HG02981 (cell line): ENCODE data around the gene TCF7L1.
A peak's percentile ranks its signal among the peaks of the same experiment; 100 is the strongest.

Source experiments
- ATAC-seq: cut with Tn5 transposase; IDR thresholded peaks from one replicate; pipeline ENCODE4 v1.9.1; 2021; ENCODE audit warnings: mild to moderate bottlenecking, moderate library complexity; ENCODE audit not compliant: unreplicated experiment

Gene TCF7L1

DNA sequence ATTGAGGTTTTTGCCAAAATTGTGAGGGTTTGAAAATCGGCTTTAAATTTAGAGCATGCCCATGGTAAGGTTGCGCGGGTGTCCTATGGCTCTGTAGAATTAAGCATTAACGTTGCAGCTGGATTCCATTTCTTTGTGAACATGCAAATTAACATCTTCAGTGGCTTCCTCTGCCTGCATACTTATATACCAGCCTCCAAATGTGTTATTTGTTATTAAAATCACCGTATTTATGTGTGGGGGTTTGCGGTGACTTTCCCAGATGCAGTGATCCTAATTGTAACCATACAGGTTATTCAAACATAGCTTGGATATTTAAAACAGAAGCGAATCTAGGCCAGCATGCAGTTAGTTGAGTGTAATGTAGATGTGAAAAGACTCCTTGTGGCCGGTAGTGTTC is 114.4 kb downstream of the TCF7L1 start:
- ATAC-seq = no peak

DNA sequence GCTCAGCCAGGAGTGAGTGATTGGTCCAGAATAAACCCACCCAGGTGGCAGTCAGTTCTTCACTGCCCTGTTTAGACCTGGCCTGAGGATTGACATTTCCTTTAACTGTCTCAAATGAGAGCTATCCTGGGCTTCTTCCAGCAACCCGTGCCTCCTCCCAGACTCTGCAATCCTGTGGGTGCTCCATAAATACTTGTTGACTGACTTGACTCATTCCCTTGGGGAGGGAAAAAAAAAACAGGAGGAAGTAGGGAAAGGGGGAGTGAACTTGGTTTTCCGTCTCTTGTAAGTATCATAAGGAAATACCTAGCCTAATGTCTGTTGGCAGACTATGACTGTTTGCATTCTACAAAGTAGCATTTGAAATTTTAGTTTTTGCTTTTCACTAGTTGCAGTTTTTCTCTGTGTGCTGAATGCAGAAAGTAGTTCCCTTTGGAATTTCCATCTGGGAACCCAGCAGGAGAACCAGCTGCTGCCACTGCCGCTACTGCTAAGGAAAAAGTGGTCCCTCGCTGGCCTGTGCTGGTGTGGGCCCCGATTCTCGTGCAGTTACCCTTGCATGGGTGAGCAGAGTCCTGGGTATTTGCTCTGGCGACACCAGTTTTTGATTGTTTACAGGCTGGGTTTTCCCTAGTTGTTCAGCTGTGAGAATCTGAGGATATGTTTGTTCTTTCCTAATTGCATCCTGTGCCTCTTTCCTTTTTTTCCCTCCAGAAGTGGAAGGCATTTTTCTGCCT is 115.7 kb downstream of the TCF7L1 start:
- ATAC-seq = no peak

DNA sequence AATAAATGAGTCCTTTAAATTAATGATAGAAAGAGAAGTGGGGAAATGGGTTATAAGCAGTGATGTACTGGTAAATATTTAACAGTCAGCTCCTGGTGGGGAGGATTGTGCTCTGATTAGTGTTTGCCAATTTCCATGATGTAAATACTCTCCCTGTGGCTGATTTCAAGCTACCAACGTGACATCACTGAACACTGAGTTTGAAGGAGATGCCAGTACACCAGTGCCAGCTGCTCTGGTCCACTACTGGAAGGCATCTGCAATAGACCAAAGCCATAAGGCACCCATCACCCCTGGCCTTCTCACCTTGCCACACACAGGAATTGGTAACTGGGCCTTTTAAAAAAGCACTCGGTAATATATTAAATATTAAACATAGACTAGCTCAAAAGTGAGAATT is 116.9 kb downstream of the TCF7L1 start:
- peak; percentile 37 for ATAC-seq

DNA sequence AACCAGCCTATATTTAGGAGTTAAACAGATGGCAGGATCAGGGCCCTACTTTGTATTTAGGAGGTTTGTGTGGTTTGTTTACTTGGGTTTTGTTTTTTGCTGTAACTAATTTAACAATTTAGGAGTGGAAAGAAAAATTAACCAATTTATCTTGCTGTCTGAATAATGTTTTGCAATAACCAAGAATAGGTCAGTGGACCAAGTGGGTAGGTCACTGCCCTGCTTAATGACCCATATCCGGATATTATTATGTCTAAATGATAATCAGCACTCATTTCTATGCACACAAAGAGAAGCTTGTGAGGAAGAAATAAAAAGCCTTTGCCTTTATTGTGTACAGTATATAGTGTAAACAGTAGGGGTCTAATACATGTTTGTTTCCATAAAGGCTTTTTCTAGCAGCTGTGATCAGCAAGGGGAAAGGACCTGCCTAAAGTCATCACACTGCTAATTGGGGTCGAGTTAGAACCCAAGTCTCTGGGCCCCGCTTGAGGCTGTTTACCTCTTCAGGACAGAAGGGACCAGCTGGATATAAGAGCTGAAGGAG is 118.0 kb downstream of the TCF7L1 start:
- ATAC-seq = no peak

DNA sequence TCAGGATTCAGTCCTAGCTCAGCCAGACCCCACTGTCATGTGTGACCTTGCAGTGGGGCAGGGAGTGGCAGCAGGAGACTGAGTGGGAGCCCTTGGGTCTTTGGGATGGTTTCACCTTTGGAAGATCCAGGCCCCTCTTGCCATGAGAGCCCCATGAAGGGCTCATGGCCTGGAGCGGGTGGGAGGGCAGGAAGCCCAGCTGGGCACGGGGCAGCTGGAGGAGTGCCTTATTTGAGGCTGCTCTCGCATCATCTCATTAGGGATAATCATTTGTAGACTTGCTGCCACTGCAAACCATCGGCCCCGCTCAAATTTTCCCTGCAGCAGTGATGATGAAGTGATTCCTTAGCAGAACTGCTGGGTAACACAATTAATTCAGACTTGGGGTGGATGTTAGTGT is 120.7 kb downstream of the TCF7L1 start:
- ATAC-seq = no peak

GRCh38 chr2:85254540-85255300 is 121.5 kb downstream of the TCF7L1 start:
- ATAC-seq = no peak

GRCh38 chr2:85255456-85255812 is 122.2 kb downstream of the TCF7L1 start:
- ATAC-seq = no peak

DNA sequence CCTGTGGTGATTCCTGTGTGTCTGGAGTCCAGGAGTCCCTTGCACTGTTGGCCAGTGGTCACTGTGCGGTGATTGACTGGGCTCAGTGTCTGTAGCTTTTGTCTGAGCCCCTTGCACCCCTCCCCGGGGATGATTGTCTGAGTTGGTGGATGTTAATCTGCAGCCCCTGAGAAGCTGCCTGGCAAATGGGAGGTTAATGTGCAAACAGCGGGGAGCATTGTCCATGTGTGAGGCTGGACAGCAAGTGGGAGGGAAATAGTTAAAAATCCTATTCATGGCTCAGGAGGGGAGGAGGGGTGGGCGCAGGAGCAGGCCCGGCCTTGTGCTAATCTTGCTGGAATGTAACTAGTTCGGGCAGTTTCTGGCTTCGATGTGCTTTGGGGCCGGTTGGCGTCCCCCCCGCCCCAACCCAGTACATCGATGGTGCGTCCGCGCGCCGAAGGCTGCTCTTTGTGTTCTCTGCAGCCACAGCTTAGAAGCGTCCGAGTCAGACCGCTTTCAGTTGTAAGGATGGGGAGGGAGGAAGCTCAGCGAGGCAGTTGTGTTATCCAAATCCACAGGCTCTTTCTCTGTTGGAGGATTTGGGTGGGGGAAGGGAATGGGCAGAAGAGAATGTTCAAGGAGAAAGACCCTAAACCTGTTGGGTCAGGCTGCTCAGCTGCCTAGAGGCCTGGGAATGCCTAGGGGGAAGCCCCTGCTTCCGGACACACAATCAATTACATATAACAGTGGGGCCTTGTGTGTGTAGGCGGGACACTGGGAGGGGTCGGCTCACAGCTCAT is 122.8 kb downstream of the TCF7L1 start:
- no peak for ATAC-seq

DNA sequence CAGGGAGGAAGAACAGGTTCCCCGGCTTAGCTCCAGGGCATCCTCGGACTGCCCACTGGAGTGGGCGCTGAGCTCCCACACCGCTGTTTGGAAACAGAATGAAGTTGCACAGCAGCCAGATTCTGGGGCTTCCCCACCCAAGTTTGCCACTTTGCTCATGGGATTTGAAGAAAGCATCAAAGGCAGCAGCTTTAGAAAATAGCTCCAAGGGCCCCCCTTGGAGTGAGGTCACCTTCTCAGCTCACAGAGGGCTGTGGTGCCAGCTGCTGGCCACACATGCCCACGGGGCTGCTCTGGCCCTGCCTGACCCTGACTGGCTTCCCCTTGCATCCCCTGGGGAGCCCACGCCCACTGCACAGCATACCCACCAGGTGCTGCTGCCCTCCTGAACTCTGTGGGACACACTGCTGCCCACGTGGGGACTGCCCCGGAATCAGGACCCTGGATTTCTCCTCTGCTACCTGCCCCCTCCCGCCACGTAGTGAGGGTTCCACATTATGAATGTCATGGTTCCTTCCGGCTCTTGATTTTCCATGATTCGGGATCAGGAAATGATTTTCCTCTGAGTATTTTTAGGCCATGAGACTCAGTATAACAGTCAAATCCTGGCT is 124.3 kb downstream of the TCF7L1 start:
- no peak for ATAC-seq

GRCh38 chr2:85257970-85258605 is 124.9 kb downstream of the TCF7L1 start:
- ATAC-seq = no peak

GRCh38 chr2:85259101-85259590 is 126.0 kb downstream of the TCF7L1 start:
- ATAC-seq = no peak

- no peak for ATAC-seq
These were observed 126.7 kb downstream of the TCF7L1 start for GRCh38 chr2:85259879-85260278.

DNA sequence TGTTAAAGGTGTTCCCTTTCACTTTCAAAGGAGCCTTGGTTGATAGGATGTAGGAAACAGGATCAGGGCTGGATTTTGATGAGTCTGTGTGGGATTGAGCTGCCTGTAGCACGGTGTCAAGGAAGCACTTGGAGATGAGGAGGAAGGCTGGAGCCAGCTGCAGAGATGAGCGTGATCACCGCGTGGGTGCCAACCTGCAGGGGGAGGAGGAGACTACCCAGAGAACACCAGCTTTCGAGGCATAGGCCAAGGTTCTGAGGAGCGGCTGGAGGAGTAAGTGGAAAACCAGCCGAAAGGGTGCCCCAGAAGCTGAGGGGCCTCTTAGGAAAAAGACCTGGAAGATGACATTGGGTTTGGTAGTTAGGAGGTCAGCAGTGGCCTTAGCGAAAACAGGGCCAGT is 130.4 kb downstream of the TCF7L1 start:
- no peak for ATAC-seq

DNA sequence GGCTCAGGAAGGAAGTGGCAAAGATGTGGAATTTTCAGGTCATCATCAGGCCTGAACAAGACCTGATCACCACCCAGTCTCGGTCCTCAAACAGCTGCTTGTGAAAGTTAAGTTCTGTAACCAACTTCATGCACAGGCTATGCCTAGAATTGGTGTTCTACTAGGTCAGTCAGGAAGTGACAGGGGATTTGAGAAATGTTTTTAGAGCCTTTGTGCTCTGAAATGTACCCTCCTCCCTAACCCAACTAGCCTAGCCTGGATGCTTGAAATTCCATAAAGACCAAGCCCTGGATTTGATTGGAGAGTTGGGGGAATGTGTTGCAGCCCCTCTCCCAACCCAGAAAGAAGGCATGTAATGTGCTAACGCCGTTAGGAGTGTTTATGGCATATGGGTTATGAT is 131.3 kb downstream of the TCF7L1 start:
- ATAC-seq = no peak

- no peak for ATAC-seq
These were observed 132.1 kb downstream of the TCF7L1 start for GRCh38 chr2:85265304-85265703.

- peak; percentile 67 for ATAC-seq
These were observed 133.2 kb downstream of the TCF7L1 start for GRCh38 chr2:85266146-85267041.

GRCh38 chr2:85269959-85270358 is 136.8 kb downstream of the TCF7L1 start:
- no peak for ATAC-seq

DNA sequence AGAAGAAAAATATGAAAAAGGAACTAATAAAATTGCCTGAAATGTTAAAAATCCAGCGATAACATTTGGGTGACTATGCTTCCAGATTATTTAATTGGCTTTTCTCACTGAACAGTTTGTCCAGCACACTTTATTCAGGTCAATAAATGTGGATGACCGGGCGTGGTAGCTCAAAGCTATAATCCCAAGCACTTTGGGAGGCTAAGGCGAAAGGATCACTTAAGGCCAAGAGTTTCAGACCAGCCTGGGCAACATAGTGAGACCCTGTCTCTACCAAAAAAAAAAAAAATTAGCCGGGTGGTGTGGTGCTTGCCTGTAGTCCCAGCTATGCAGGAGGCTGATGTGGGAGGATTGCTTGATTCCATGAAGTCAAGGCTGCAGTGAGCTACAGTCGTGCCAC is 139.2 kb downstream of the TCF7L1 start:
- no peak for ATAC-seq
